Stimulated activated CD4-positive, alpha-beta T cell treated with anti-CD3 and anti-CD28 coated beads, Interleukin-1b, Interleukin-23, amount 100 ng/mL, for 24 hours (primary cell): ENCODE results near the gene GXYLT2.

Experiments used
- DNase-seq, 4 experiments: peaks; one replicate each; pipeline ENCODE4 v3.0.0-alpha.2; 2020; ENCODE audit warnings: low read depth in 4 of 4, low spot score in 1 of 4

GXYLT2 gene

GRCh38 chr3:72887705-72888545 is at the start of gene GXYLT2:
Gene GXYLT2 (plus strand): TSS chr3:72888046. CDS start chr3:72888234, 188 bp downstream.
- peak in 2 of 4 experiments; percentile 5 to 25 for DNase-seq

GRCh38 chr3:72839057-72839456 is 48.8 kb upstream of the GXYLT2 start:
- DNase-seq, result no peak

GRCh38 chr3:72844436-72844993 is 43.3 kb upstream of the GXYLT2 start:
- no peak for DNase-seq

- DNase-seq, result no peak
Measured at GRCh38 chr3:72846166-72846565, 41.7 kb upstream of the GXYLT2 start.

- no peak for DNase-seq
Measured at GRCh38 chr3:72847282-72847681, 40.6 kb upstream of the GXYLT2 start.

GRCh38 chr3:72847751-72848702 is 39.8 kb upstream of the GXYLT2 start, which contains the start of gene SHQ1:
Gene SHQ1 (minus strand): TSS chr3:72848445. CDS start chr3:72848340, 105 bp downstream.
- peak; percentile 92 to 95 (median 94) for DNase-seq

- peak in 2 of 4 experiments; percentile 13 to 21 for DNase-seq
Measured at GRCh38 chr3:72848703-72849081, 39.2 kb upstream of the GXYLT2 start.

- DNase-seq, result no peak
Measured at GRCh38 chr3:72855001-72855400, 32.8 kb upstream of the GXYLT2 start.

GRCh38 chr3:72860053-72860452 is 27.8 kb upstream of the GXYLT2 start:
- DNase-seq, result no peak

GRCh38 chr3:72860846-72861245 is 27.0 kb upstream of the GXYLT2 start:
- DNase-seq, result no peak

- DNase-seq, result no peak
Measured at GRCh38 chr3:72862314-72863090, 25.3 kb upstream of the GXYLT2 start.

- no peak for DNase-seq
Measured at GRCh38 chr3:72872183-72872582, 15.7 kb upstream of the GXYLT2 start.

GRCh38 chr3:72887343-72887704 is 522 bp upstream of the GXYLT2 start:
- DNase-seq, result no peak

GRCh38 chr3:72888546-72889309 is 882 bp downstream of the GXYLT2 start:
- no peak for DNase-seq

- DNase-seq, result no peak
Measured at GRCh38 chr3:72889310-72890165, 1.7 kb downstream of the GXYLT2 start.

GRCh38 chr3:72890166-72890925 is 2.5 kb downstream of the GXYLT2 start:
- DNase-seq, result no peak

GRCh38 chr3:72891053-72891855 is 3.4 kb downstream of the GXYLT2 start:
- DNase-seq, result no peak
